Measurements from ENCODE around the gene FLOT2. TPM values are rescaled to one million over a fixed set of nuclear protein-coding genes. Genes with fewer than 3 reads are reported as not detected.

The FLOT2 gene
- total and polyA plus RNA-seq, 8 donors, result 32.1 to 65.2 (median 36.9) TPM

- Histone ChIP-seq H3K4me3 (no peak overlapping the region), H3K9me3 (no peaks in the 10 kb centered on the region), H3K36me3 (no peaks in the 10 kb centered on the region), H3K27me3 (no peaks in the 10 kb centered on the region), H3K4me1 (no peaks in the 10 kb centered on the region), H3K27ac (no peak overlapping the region)
- no peak for ATAC-seq
- WGBS, 2 donors, result 84 to 90% methylated on average over 7 of the region's 7 CpGs
- no peak for FAIRE-seq
- TF ChIP-seq CTCF (IDR thresholded peaks at IDR 0.05), result no peak
- intact Hi-C loops (cut with DNase I), result no loop called here
- no peak for DNase-seq
Observed at GRCh38 chr17:28873839-28874238, 23.7 kb downstream of the FLOT2 start.

- H3K36me3 ChIP-seq, result no peaks in the 10 kb centered on the region
- 83 to 87% methylated on average over 6 of the region's 6 CpGs for WGBS, 2 donors
- DNase-seq, result no peak
- no peaks in the 10 kb centered on the region for H3K27me3 ChIP-seq
- no peaks in the 10 kb centered on the region for H3K4me1 ChIP-seq
- no peak for TF ChIP-seq CTCF (IDR thresholded peaks at IDR 0.05)
- no peak overlapping the region for H3K27ac ChIP-seq
- ATAC-seq, result no peak
- FAIRE-seq, result no peak
- no peak overlapping the region for H3K4me3 ChIP-seq
- no peaks in the 10 kb centered on the region for H3K9me3 ChIP-seq
- intact Hi-C loops (cut with DNase I), result no loop called here
Observed at GRCh38 chr17:28871056-28871579, 26.4 kb downstream of the FLOT2 start.

GRCh38 chr17:28867276-28867675 lies 30.3 kb downstream of the FLOT2 start:
- Histone ChIP-seq H3K27me3 (no peaks in the 10 kb centered on the region), H3K9me3 (no peaks in the 10 kb centered on the region), H3K4me3 (no peak overlapping the region), H3K4me1 (no peaks in the 10 kb centered on the region), H3K27ac (no peak overlapping the region), H3K36me3 (no peaks in the 10 kb centered on the region)
- FAIRE-seq (no peak), DNase-seq (no peak), ATAC-seq (no peak)
- 79 to 82% methylated on average over 7 of the region's 7 CpGs for WGBS, 2 donors
- intact Hi-C loops (cut with DNase I), result no loop called here
- no peak for TF ChIP-seq CTCF (IDR thresholded peaks at IDR 0.05)

GRCh38 chr17:28865946-28866752 lies 31.4 kb downstream of the FLOT2 start:
- WGBS, 2 donors, result 79 to 89% methylated on average over 13 of the region's 13 CpGs
- no peaks in the 10 kb centered on the region for H3K27me3 ChIP-seq
- ATAC-seq (peak in 1 of 4 donors; percentile 18), FAIRE-seq (no peak), DNase-seq (peak in 1 of 6 donors; percentile 6)
- H3K4me1 ChIP-seq, result no peaks in the 10 kb centered on the region
- no peak for TF ChIP-seq CTCF (IDR thresholded peaks at IDR 0.05)
- H3K36me3 ChIP-seq, result no peaks in the 10 kb centered on the region
- H3K9me3 ChIP-seq, result no peaks in the 10 kb centered on the region
- intact Hi-C loops (cut with DNase I), result no loop called here
- H3K4me3 ChIP-seq, result no peak overlapping the region
- no peak overlapping the region for H3K27ac ChIP-seq
